TTC549 (cell line): ENCODE results near the gene KRTAP4-8.
"Not testable (repeated sequence)": the region's sequence is repeated elsewhere in the genome, so short reads cannot be mapped to it uniquely, and the experiment has no call there.

Experiments used
- FAIRE-seq: peaks from 2 replicates; lab custom pipeline; 2012; peaks lifted over from hg19 to GRCh38; lab: Jason Lieb, UNC

The KRTAP4-8 gene

DNA sequence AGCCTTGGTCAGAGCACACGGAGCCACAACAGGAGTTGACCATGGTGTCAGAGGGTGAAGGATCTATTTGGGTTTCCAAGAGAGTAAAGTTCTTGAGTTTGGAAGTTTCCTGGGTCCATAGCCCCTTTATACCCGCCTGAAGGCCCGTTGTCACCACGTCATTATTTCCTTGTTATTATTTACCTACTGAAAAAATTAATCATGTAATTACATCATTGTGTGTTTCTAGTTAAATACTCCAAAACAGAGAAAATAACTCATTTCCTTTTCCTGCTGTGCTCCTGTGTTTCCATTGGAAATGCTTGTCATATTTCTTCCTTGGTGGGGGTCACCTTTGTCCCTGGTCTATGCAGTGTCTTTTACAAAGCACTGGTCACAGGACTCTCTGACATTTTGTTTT lies at the start of gene KRTAP4-8:
Gene KRTAP4-8, minus strand, starts transcription at position 101 of the 400 bp plus-strand sequence. Its CDS starts 58 bp downstream, at position 43.
- FAIRE-seq, result no peak

- no peak for FAIRE-seq
Measured at GRCh38 chr17:41145261-41145660, 47.3 kb upstream of the KRTAP4-8 start.

DNA sequence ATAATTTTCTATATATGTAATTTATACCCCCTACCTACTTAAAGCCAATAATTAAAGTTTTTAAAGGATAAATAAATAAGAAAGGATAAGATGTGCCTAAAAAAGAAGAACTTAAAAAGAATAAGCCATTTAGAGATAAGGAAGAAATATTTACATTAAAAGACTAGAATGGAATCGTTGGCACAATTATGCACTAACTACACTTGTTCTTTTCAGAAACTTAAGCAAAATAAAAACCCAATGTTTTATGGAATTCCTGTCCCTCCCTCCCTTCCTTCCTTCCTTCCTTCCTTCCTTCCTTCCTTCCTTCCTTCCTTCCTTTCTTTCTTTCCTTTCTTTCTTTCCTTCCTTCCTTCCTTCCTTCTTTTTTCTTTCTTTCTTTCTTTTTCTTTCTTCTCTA lies 46.9 kb upstream of the KRTAP4-8 start:
- no peak for FAIRE-seq

GRCh38 chr17:41141361-41141760 lies 43.4 kb upstream of the KRTAP4-8 start:
- FAIRE-seq, result no peak

DNA sequence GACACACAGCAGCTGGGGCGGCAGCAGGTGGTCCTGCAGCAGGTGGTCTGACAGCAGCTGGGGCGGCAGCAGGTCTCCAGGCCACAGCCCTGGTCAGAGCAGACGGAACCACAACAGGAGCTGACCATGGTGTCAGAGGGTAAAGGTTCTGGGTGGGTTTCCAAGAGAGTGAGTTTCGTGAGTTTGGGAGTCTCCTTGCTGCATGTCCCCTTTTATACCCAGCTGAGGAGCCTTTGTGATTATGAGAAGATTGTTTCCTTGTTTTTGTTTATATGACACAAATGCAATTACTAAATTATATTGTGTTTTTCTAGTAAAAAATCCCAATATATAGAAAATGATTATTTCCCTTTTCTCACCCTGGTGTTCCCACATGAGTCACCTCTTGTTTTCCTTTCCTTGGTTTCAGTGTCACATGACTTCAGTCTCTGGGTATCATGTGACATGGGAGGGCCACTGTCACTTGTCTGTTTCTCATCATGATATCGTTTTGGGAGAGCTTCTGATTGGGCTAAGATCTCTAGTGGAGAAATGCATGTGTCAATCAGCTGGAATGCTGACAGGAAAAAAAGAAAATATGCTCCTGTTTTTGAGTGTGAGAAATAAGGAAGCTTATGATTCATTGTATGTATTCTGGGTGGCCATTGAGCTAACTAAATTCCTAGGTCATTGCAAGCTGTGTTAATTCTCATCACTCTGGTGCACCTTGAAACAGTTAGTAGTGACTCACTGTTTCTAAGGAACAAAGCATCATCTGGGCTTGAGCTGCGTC lies 42.6 kb upstream of the KRTAP4-8 start, which contains the start of gene KRTAP4-6:
Gene KRTAP4-6, minus strand, starts transcription at position 185 of the 772 bp plus-strand sequence. Its CDS starts 57 bp downstream, at position 128.
- no peak for FAIRE-seq

GRCh38 chr17:41139865-41140264 lies 41.9 kb upstream of the KRTAP4-8 start:
- not testable (repeated sequence) for FAIRE-seq

GRCh38 chr17:41133880-41134735 lies 36.2 kb upstream of the KRTAP4-8 start:
- no peak for FAIRE-seq

GRCh38 chr17:41131979-41132378 lies 34.0 kb upstream of the KRTAP4-8 start:
- FAIRE-seq, result no peak

DNA sequence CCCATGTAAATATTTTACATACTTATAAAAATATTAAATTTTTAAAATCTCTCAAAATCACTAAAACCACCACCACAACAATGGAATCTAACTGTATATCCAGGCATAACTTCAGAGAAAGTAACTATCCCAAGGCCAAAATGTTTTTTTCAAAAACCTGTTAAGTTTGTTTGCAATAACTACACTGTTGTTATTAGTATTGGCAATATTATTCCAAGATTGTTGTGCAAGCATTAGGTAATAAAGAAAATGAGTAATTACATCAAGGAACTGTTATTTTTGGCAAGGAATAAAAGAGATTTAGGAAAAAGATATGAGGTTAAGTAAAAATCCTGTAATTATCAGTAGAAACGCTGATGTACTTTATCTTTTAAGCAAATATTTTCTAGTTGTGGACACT lies 29.4 kb upstream of the KRTAP4-8 start:
- FAIRE-seq, result no peak

DNA sequence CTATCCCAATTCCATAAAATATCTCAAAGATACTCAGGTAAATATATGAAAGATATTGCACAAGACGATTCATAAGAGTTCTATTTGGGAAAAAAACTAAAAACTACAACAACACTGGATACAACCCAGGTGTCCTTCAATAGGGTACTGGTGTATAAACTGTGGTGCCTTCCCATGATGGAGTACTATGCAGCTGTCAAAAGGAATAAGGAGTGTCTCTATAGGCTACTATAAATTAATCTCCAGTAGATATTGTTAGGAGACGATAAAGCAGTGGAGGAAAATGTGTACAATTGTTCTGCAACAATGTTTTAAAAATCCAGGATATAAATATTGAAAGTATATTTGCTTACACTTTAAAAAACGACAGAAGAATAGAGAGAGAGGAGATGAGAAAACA lies 28.5 kb upstream of the KRTAP4-8 start:
- FAIRE-seq, result no peak

DNA sequence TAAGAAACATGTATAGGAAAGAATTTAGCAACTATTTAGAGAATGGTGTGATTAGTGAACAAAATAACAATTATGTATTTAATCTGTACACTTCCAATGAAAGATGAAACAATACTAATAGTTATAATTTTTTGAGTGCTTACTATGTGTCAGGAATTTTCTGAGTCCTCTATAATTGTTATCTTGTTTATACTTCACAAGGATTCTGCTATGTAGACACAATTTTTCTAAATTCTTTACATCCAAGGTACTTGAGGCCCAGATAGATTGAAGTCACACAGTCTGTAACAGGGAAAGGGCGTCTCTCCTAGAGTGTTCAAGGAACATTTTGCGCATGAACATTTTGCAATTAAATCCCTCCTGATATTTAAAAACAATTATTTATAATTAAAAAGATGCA lies 27.1 kb upstream of the KRTAP4-8 start:
- no peak for FAIRE-seq

DNA sequence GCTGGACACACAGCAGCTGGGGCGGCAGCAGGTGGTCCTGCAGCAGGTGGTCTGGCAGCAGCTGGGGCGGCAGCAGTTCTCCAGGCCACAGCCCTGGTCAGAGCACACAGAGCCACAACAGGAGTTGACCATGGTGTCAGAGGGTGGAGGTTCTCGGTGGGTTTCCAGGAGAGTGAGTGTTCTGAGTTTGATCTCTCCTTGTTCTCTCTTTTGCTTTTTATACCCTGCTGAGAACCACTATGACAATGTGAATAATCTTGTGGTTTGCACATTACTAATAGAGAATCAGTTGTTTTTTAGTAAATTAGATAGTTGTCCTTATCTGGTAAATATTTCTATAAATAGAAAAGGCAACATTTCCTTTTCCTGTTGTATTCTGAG lies 26.0 kb upstream of the KRTAP4-8 start, which contains the start of gene KRTAP4-12:
Gene KRTAP4-12, minus strand, starts transcription at position 192 of the 381 bp plus-strand sequence. Its CDS starts 60 bp downstream, at position 132.
- not testable (repeated sequence) for FAIRE-seq

- FAIRE-seq, result not testable (repeated sequence)
Measured at GRCh38 chr17:41123292-41123990, 25.5 kb upstream of the KRTAP4-8 start.

DNA sequence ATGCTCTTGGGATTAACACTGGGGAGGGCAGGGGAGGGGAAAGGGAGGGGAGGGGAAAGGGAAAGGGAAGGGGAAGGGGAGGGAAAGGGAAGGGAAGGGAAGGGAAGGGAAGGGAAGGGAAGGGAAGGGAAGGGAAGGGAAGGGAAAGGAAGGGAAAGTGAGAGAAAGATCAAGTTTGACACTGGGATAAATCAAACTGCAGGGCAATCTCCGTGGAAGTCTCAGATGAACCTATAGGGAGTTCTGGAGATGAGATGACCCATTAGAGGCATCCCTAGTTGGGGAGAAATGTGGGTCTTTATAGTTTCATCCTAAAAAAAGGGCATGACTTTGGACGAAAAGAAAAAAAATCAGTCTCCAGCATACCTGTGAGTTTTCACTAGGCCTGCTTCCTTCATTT lies 23.8 kb upstream of the KRTAP4-8 start:
- no peak for FAIRE-seq

DNA sequence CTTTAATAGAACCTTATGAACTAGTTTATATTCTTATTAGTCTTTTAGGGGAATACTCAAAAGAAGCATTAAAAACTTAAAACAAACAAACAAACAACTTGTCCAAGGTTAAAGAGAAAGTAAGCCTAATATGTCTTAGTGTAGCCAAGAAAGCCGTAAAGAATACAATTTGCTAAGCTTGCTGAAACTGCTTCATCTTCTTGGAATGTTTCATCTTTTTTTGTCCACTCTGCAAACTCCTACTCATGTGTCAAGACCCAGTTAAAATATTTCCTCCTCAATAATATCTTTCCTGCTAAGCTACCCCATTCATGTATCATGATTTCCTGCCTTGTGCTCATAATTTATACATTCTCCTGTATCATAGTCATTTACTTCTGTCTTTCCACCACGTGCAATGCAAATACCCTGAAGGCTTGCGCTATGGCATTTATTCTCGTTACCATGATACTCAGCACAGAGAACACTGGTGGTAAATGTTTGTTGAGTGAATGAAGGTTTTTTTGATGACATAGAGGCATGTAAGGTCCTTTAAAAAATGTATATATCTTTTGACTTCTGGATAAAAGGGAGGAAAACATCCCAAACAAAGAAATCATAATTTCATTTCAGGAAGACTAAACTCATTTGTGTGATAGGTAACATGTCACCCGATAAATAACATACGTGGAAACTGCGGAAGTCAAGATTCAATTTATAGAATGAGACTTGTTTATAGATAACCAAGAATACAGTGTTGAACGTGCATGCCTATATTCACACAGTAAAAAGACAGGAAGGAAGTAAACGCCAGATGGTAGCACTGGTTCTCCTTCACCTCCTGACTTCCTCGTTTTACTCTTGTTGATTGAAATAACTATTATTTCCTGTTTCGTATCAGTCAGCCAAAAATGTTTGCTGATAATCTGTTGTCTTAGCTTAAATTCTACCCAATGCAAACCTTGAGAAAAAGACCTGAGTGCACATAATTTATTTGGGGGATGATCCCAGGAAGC lies 22.1 kb upstream of the KRTAP4-8 start:
- not testable (repeated sequence) for FAIRE-seq

DNA sequence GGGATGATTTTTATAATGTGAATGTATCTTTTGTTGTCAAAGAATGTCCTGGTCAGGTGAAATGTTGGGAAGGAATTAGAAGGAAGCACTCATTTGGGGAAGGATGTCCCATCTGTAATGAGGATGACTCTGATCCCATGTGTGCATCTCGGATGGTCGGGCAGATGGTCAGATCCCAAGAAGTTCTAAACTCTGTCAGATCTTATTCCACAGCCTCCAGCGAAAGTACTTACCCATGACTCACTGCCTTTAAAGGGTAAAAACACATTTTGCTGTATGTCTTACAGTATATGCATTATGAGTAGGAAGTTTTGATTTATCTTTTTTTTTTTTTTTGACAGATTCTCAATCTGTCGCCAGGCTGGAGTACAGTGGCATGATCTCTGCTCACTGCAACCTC lies 20.8 kb upstream of the KRTAP4-8 start:
- no peak for FAIRE-seq

DNA sequence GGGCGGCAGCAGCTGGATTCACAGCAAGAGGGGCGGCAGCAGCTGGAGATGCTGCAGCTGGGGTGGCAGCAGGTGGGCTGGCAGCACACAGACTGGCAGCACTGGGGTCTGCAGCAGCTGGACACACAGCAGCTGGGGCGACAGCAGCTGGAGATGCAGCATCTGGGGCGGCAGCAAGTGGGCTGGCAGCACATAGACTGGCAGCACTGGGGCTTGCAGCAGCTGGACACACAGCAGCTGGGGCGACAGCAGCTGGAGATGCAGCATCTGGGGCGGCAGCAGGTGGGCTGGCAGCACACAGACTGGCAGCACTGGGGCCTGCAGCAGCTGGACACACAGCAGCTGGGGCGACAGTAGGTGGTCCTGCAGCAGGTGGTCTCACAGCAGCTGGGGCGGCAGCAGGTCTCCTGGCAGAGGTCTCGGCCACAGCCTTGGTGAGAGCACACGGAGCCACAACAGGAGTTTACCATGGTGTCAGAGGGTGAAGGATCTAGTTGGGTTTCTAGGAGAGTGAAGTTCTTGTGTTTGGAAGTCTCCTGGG lies 20.0 kb upstream of the KRTAP4-8 start, which contains the start of gene KRTAP4-11:
Gene KRTAP4-11, minus strand, starts transcription at position 528 of the 541 bp plus-strand sequence. Its CDS starts 58 bp downstream, at position 470.
- not testable (repeated sequence) for FAIRE-seq

DNA sequence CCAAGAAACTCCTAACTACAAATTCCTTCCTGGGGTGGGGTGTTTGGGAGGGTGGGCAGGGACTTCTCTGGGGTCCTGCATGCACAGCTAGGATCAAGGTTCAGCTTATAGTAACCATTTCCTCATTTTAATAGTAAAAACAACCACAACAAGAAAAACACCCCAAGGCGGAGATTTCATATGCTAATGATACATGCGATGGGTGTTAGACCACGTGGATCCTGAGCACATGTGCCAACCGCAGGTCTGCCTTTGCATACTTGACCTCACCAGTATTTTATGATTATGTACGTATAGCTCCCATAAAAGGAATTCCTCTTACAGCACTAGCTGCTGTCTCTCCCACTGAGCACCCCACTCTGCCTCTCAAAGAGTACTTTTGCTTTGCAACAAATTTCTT lies 18.4 kb upstream of the KRTAP4-8 start:
- FAIRE-seq, result no peak

GRCh38 chr17:41111151-41111885 lies 13.4 kb upstream of the KRTAP4-8 start:
- FAIRE-seq, result no peak
